ENCODE results near the gene KLF4.

Gene KLF4

DNA sequence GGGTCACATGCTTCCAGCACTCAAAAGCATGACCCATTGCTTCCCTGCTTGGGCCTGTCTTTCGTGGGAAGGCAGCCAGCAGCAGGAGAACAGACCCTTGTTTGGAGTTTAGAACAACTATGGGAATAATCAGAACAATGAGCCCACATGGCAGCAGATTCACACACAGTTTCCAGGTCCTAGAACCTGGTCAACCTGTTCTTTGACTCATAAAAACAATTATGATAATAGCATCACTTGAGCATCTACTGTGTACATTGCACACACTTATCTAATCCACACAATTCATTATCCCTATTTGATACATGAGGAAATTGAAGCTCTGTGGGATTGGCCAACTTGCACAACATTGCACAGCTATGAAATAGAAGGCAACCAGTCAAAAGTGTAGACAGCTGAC, 41.7 kb downstream of the KLF4 start:
- no peak for DNase-seq (ENCODE audit: low read depth in 2 of 2)

DNA sequence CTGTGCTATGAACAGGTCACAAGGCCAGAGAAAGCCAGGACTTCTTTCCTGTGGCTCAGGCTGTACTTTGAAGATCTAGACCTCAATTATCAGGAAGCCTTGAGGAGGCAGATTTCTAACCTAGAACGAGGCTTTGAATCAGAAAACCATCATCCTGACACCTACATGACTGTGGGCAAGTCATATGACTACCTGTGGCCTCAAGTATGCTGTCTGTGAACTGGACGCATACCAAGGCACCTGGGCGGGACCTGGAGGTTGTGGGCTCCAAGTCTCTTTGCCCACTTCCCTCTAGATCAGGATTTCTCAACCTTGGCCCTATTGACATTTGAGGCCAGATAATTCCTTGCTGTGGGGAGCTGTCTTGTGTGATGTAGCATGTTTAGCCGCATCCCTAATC, 42.5 kb downstream of the KLF4 start:
- no peak for DNase-seq (ENCODE audit: low read depth in 2 of 2)

DNA sequence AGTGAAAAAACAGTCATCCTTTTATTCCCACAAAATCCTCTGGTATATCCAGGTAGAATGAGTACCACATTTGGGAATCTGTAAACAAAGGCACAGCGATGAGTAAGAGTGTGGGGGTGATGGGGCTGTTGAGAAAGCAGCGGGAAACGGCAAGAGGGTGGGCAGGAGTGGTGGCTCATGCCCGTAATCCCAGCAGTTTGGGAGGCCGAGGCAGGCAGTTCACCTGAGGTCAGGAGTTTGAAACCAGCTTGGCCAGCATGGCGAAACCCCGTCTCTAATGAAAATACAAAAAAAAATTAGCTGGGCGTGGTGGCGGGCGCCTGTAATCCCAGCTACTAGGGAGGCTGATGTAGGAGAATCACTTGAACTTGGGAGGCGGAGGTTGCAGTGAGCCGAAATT, 43.1 kb downstream of the KLF4 start:
- no peak for DNase-seq (ENCODE audit: low read depth in 2 of 2)

DNA sequence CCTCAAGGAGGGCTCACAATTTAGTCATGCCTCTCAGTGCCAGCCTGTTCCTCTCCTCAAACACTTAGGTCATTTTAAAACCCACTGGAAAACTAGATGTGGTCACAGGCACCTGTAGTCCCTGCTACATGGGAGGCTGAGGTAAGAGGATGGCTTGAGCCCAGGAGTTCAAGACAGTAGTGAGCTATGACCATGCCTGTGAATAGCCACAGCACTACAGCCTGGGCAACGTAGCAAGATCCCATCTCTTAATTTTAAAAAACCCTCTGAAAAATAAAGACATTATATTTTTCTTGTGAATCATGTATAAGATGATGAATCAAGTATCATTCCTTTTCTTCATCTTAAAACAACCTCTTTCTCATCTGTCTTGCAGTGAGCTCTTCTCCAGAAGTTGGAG, 45.8 kb downstream of the KLF4 start:
- DNase-seq (ENCODE audit: low read depth in 2 of 2), result no peak

DNA sequence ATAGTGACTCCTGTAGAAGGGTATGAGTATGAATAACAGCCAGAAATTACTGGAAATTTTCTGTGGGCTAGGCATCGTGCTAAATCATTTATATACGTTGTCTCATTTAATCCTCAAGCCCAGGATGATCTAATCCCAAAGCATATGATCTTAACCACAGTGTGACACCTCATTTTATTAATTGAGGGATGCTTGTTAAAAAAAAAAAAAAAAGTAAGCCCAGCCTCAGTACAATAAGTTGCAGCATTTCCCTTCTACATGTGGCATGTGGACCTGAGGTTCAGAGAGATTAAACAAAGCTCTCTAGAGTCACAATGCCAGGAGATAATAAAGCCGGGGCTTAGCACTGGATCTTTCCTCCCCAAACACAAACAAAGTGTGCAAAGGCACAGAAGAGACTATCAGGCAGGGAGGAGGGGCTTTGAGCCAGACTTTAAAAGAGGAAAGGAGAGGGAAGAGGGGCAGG, 49.5 kb downstream of the KLF4 start:
- DNase-seq (ENCODE audit: low read depth in 2 of 2), result no peak

DNA sequence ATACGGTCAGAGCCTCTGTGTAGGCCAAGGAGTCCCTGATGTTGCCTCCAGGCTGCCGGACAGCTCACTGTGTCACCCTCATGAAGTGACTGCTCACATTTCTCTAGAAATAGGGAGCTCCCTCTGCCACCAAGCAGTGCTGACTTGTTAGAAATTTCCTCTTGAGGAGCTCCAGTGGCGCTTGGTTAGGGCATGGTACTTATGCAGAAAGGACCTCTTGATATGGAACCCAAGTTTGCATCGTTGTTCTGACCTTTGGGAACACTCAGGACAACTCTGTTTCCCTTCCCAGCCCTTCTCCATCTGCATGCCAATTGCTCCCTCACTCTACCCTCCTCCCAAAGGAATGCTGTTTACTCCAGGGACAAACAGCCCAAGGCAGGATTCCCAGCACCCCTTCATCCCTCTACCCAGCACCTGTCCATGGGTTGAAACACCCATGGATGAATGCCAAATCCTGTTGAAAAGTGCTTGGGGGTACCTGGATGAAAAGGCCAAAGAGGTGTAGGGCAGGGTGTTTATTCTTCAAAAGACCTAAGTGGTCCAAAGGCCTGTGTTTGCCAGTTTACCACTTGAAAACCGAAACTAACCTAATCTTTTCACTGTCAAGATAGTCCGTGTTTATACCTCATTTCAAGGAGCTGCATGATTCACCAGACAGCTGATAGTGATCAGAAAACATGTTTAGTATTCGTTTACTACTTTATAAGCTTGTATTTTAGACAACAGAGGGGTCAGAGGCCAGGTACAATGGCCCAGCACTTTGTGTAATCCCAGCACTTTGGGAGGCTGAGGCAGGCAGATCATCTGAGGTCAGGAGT, 51.1 kb downstream of the KLF4 start:
- no peak for DNase-seq (ENCODE audit: low read depth in 2 of 2)

DNA sequence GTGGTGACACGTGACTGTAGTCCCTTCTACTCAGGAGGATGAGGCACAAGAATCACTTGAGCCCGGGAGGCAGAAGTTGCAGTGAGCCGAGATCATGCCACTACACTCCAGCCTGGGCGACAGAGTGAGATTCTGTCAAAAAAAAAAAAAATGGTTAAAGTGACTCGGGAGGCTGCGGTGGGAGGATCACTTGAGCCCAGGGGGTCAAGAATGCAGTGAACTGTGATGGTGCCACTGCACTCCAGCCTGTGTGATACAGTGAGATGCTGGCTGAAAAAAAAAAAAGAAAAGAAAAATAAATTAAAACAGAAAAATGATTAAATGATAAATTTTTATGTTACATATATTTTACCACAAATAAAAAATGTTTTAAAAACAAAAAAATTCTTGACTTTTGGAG, 51.9 kb downstream of the KLF4 start:
- DNase-seq (ENCODE audit: low read depth in 2 of 2), result no peak

DNA sequence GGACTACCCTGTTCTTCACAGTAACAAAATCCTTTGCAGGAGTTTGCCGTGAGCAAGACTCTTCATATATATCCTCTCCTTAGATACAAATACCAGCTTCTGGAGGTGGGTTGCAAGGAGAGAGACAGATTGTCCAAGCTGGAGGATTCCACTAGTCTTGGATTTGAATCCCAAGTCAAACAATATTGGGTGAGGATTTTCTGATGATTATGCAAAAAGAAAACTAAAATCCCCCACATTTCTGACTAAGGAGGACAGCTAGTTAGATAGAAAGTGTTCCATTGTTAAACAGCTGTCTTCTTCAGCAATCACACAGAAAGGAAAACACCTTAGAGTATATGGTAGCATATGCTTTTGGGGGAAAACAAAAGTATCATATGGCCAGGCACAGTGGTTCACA, 54.2 kb downstream of the KLF4 start:
- no peak for DNase-seq (ENCODE audit: low read depth in 2 of 2)
